ENCODE results near the gene PCDH15.

PCDH15 gene

GRCh38 chr10:54653518-54653917 lies 147.5 kb downstream of the PCDH15 start:
- Histone ChIP-seq H3K4me1 (ENCODE audit: control insufficient read depth, insufficient read depth, low read length) (no peaks in the 10 kb centered on the region), H3K27me3 (ENCODE audit: control insufficient read depth in 1 of 2, insufficient read depth in 2 of 2, low read length in 2 of 2) (no peaks in the 10 kb centered on the region), H3K9ac (ENCODE audit: low read length in 2 of 2) (no peak overlapping the region), H3K27ac (ENCODE audit: low read length) (no peak overlapping the region), H3K4me3 (ENCODE audit: low read length in 2 of 2) (no peak overlapping the region), H3K36me3 (ENCODE audit: control insufficient read depth in 2 of 2, insufficient read depth in 2 of 2, low read length in 2 of 2) (no peaks in the 10 kb centered on the region), H3K9me3 (ENCODE audit: control insufficient read depth in 2 of 2, low read length in 2 of 2) (no peaks in the 10 kb centered on the region)

DNA sequence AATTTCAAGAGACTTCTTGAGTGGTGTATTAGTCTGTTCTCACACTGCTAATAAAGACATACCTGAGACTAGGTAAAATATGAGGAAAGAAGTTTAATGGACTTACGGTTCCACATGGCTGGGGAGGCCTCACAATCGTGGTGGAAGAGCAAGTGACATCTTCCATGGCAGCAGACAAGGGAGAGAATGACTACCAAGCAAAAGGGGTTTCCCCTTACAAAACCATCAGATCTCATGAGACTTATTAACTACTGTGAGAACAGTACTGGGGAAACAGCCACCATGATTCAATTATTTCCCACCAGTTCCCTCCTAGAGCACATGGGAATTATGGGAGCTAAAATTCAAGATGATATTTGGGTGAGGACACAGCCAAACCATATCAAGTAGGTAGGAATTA lies 150.5 kb downstream of the PCDH15 start:
- no peaks in the 10 kb centered on the region for H3K36me3 ChIP-seq (ENCODE audit: control insufficient read depth in 2 of 2, insufficient read depth in 2 of 2, low read length in 2 of 2)
- H3K4me3 ChIP-seq (ENCODE audit: low read length in 2 of 2) = no peak overlapping the region
- H3K27ac ChIP-seq (ENCODE audit: low read length) = no peak overlapping the region
- no peaks in the 10 kb centered on the region for H3K27me3 ChIP-seq (ENCODE audit: control insufficient read depth in 1 of 2, insufficient read depth in 2 of 2, low read length in 2 of 2)
- no peaks in the 10 kb centered on the region for H3K4me1 ChIP-seq (ENCODE audit: control insufficient read depth, insufficient read depth, low read length)
- no peaks in the 10 kb centered on the region for H3K9me3 ChIP-seq (ENCODE audit: control insufficient read depth in 2 of 2, low read length in 2 of 2)
- H3K9ac ChIP-seq (ENCODE audit: low read length in 2 of 2) = no peak overlapping the region

GRCh38 chr10:54622017-54622416 lies 179.0 kb downstream of the PCDH15 start:
- H3K27me3 ChIP-seq (ENCODE audit: control insufficient read depth in 1 of 2, insufficient read depth in 2 of 2, low read length in 2 of 2) = no peaks in the 10 kb centered on the region
- H3K4me3 ChIP-seq (ENCODE audit: low read length in 2 of 2) = no peak overlapping the region
- no peak overlapping the region for H3K27ac ChIP-seq (ENCODE audit: low read length)
- no peaks in the 10 kb centered on the region for H3K4me1 ChIP-seq (ENCODE audit: control insufficient read depth, insufficient read depth, low read length)
- H3K36me3 ChIP-seq (ENCODE audit: control insufficient read depth in 2 of 2, insufficient read depth in 2 of 2, low read length in 2 of 2) = no peaks in the 10 kb centered on the region
- no peaks in the 10 kb centered on the region for H3K9me3 ChIP-seq (ENCODE audit: control insufficient read depth in 2 of 2, low read length in 2 of 2)
- no peak overlapping the region for H3K9ac ChIP-seq (ENCODE audit: low read length in 2 of 2)

GRCh38 chr10:54620352-54620751 lies 180.7 kb downstream of the PCDH15 start:
- Histone ChIP-seq H3K36me3 (ENCODE audit: control insufficient read depth in 2 of 2, insufficient read depth in 2 of 2, low read length in 2 of 2) (no peaks in the 10 kb centered on the region), H3K27ac (ENCODE audit: low read length) (no peak overlapping the region), H3K9me3 (ENCODE audit: control insufficient read depth in 2 of 2, low read length in 2 of 2) (no peaks in the 10 kb centered on the region), H3K9ac (ENCODE audit: low read length in 2 of 2) (no peak overlapping the region), H3K27me3 (ENCODE audit: control insufficient read depth in 1 of 2, insufficient read depth in 2 of 2, low read length in 2 of 2) (no peaks in the 10 kb centered on the region), H3K4me1 (ENCODE audit: control insufficient read depth, insufficient read depth, low read length) (no peaks in the 10 kb centered on the region), H3K4me3 (ENCODE audit: low read length in 2 of 2) (no peak overlapping the region)

- H3K36me3 ChIP-seq (ENCODE audit: control insufficient read depth in 2 of 2, insufficient read depth in 2 of 2, low read length in 2 of 2) = no peaks in the 10 kb centered on the region
- H3K4me3 ChIP-seq (ENCODE audit: low read length in 2 of 2) = no peak overlapping the region
- H3K27me3 ChIP-seq (ENCODE audit: control insufficient read depth in 1 of 2, insufficient read depth in 2 of 2, low read length in 2 of 2) = no peaks in the 10 kb centered on the region
- no peaks in the 10 kb centered on the region for H3K4me1 ChIP-seq (ENCODE audit: control insufficient read depth, insufficient read depth, low read length)
- no peak overlapping the region for H3K9ac ChIP-seq (ENCODE audit: low read length in 2 of 2)
- no peaks in the 10 kb centered on the region for H3K9me3 ChIP-seq (ENCODE audit: control insufficient read depth in 2 of 2, low read length in 2 of 2)
- H3K27ac ChIP-seq (ENCODE audit: low read length) = no peak overlapping the region
Measured at GRCh38 chr10:54614072-54614471, 187.0 kb downstream of the PCDH15 start.

DNA sequence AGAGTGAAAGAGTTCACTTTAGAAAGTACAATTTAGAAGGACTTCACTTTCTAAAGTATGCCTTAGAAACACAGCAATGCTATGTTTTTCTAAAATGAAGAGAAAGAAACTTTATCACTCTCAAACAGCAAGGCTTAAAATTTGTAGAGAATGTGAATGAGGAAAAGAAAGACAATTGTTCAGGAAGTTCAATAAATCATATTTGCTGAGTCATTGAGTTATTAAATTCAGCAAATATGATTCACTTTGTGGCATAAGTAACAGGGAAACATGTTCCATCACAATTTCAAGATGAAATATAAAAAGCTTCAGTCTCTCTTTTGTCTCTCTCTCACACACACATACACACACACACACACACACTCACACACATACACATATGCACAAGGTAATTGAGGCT lies 187.9 kb downstream of the PCDH15 start:
- H3K27ac ChIP-seq (ENCODE audit: low read length) = no peak overlapping the region
- no peaks in the 10 kb centered on the region for H3K36me3 ChIP-seq (ENCODE audit: control insufficient read depth in 2 of 2, insufficient read depth in 2 of 2, low read length in 2 of 2)
- H3K4me1 ChIP-seq (ENCODE audit: control insufficient read depth, insufficient read depth, low read length) = no peaks in the 10 kb centered on the region
- H3K4me3 ChIP-seq (ENCODE audit: low read length in 2 of 2) = no peak overlapping the region
- H3K9ac ChIP-seq (ENCODE audit: low read length in 2 of 2) = no peak overlapping the region
- no peaks in the 10 kb centered on the region for H3K9me3 ChIP-seq (ENCODE audit: control insufficient read depth in 2 of 2, low read length in 2 of 2)
- H3K27me3 ChIP-seq (ENCODE audit: control insufficient read depth in 1 of 2, insufficient read depth in 2 of 2, low read length in 2 of 2) = no peaks in the 10 kb centered on the region

- H3K4me3 ChIP-seq (ENCODE audit: low read length in 2 of 2) = no peak overlapping the region
- H3K27ac ChIP-seq (ENCODE audit: low read length) = no peak overlapping the region
- H3K36me3 ChIP-seq (ENCODE audit: control insufficient read depth in 2 of 2, insufficient read depth in 2 of 2, low read length in 2 of 2) = no peaks in the 10 kb centered on the region
- H3K4me1 ChIP-seq (ENCODE audit: control insufficient read depth, insufficient read depth, low read length) = no peaks in the 10 kb centered on the region
- no peaks in the 10 kb centered on the region for H3K27me3 ChIP-seq (ENCODE audit: control insufficient read depth in 1 of 2, insufficient read depth in 2 of 2, low read length in 2 of 2)
- no peak overlapping the region for H3K9ac ChIP-seq (ENCODE audit: low read length in 2 of 2)
- no peaks in the 10 kb centered on the region for H3K9me3 ChIP-seq (ENCODE audit: control insufficient read depth in 2 of 2, low read length in 2 of 2)
Measured at GRCh38 chr10:54609423-54609822, 191.6 kb downstream of the PCDH15 start.

DNA sequence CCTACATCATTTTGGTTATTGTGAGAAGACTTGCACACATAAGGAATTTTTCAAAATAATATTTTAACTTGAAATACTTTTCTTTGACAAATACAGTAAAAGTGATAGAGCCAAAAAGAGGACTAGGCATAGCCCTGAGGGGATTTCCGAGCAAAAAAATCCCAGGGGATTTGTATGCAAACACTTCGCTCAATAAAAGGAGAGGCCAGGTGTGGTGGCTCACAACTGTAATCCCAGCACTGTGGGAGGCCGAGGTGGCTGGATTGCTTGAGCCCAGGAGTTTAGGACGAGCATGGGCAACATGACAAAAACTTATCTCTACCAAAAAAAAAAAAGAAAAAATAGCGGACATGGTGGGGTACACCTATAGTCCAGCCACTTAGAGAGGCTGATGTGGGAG lies 193.0 kb downstream of the PCDH15 start:
- Histone ChIP-seq H3K27ac (ENCODE audit: low read length) (no peak overlapping the region), H3K4me1 (ENCODE audit: control insufficient read depth, insufficient read depth, low read length) (no peaks in the 10 kb centered on the region), H3K27me3 (ENCODE audit: control insufficient read depth in 1 of 2, insufficient read depth in 2 of 2, low read length in 2 of 2) (no peaks in the 10 kb centered on the region), H3K36me3 (ENCODE audit: control insufficient read depth in 2 of 2, insufficient read depth in 2 of 2, low read length in 2 of 2) (no peaks in the 10 kb centered on the region), H3K9me3 (ENCODE audit: control insufficient read depth in 2 of 2, low read length in 2 of 2) (no peaks in the 10 kb centered on the region), H3K9ac (ENCODE audit: low read length in 2 of 2) (no peak overlapping the region), H3K4me3 (ENCODE audit: low read length in 2 of 2) (no peak overlapping the region)

- Histone ChIP-seq H3K4me1 (ENCODE audit: control insufficient read depth, insufficient read depth, low read length) (no peaks in the 10 kb centered on the region), H3K27ac (ENCODE audit: low read length) (no peak overlapping the region), H3K27me3 (ENCODE audit: control insufficient read depth in 1 of 2, insufficient read depth in 2 of 2, low read length in 2 of 2) (no peaks in the 10 kb centered on the region), H3K9ac (ENCODE audit: low read length in 2 of 2) (no peak overlapping the region), H3K9me3 (ENCODE audit: control insufficient read depth in 2 of 2, low read length in 2 of 2) (peaks cover 0 to 3% of the 10 kb centered on the region in 2 donors), H3K36me3 (ENCODE audit: control insufficient read depth in 2 of 2, insufficient read depth in 2 of 2, low read length in 2 of 2) (no peaks in the 10 kb centered on the region), H3K4me3 (ENCODE audit: low read length in 2 of 2) (no peak overlapping the region)
Measured at GRCh38 chr10:54594289-54594688, 206.7 kb downstream of the PCDH15 start.

- H3K9ac ChIP-seq (ENCODE audit: low read length in 2 of 2) = no peak overlapping the region
- H3K9me3 ChIP-seq (ENCODE audit: control insufficient read depth in 2 of 2, low read length in 2 of 2) = no peaks in the 10 kb centered on the region
- H3K4me3 ChIP-seq (ENCODE audit: low read length in 2 of 2) = no peak overlapping the region
- H3K4me1 ChIP-seq (ENCODE audit: control insufficient read depth, insufficient read depth, low read length) = no peaks in the 10 kb centered on the region
- H3K27ac ChIP-seq (ENCODE audit: low read length) = no peak overlapping the region
- no peaks in the 10 kb centered on the region for H3K36me3 ChIP-seq (ENCODE audit: control insufficient read depth in 2 of 2, insufficient read depth in 2 of 2, low read length in 2 of 2)
- no peaks in the 10 kb centered on the region for H3K27me3 ChIP-seq (ENCODE audit: control insufficient read depth in 1 of 2, insufficient read depth in 2 of 2, low read length in 2 of 2)
Measured at GRCh38 chr10:54587971-54588370, 213.1 kb downstream of the PCDH15 start.

DNA sequence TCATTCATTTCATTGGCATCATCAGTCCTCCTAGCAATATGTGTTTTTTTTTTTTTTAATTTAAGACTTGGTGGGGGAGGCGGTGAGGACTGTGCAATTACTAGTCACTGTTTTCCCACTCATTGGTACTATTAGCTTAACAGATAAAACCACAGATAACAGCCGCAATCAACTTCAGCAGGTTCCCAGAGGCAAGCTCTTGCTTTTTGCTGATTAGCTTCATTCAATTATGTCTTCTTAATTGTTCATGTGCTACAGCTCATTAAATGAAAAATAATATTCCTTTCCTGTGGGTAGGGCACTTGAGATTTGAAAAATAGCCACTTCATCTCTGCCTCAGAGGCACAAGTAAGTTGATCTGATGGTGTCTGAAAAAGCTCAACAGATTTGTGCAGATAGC lies 215.5 kb downstream of the PCDH15 start:
- Histone ChIP-seq H3K36me3 (ENCODE audit: control insufficient read depth in 2 of 2, insufficient read depth in 2 of 2, low read length in 2 of 2) (no peaks in the 10 kb centered on the region), H3K27me3 (ENCODE audit: control insufficient read depth in 1 of 2, insufficient read depth in 2 of 2, low read length in 2 of 2) (no peaks in the 10 kb centered on the region), H3K9me3 (ENCODE audit: control insufficient read depth in 2 of 2, low read length in 2 of 2) (no peaks in the 10 kb centered on the region), H3K9ac (ENCODE audit: low read length in 2 of 2) (no peak overlapping the region), H3K27ac (ENCODE audit: low read length) (no peak overlapping the region), H3K4me3 (ENCODE audit: low read length in 2 of 2) (no peak overlapping the region), H3K4me1 (ENCODE audit: control insufficient read depth, insufficient read depth, low read length) (no peaks in the 10 kb centered on the region)

DNA sequence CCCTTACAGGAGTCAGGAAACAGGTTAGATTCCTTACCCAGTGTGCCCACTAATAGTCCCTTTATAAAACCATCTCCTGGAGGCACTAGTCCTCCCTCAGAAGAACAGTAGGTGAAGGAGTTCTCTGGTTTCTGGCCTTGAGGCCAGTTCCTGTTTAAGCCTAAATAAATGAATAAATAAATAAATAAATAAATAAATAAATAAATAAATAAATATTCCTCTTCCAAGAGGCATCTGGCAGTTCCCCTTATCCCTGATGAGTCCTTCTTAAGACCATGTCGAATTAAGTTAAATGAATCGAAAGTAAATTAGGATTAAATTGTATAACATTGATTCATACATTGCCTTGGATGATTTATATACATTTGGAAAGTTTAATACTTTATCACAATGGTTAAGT lies 223.3 kb downstream of the PCDH15 start:
- H3K27ac ChIP-seq (ENCODE audit: low read length) = no peak overlapping the region
- H3K4me3 ChIP-seq (ENCODE audit: low read length in 2 of 2) = no peak overlapping the region
- H3K27me3 ChIP-seq (ENCODE audit: control insufficient read depth in 1 of 2, insufficient read depth in 2 of 2, low read length in 2 of 2) = no peaks in the 10 kb centered on the region
- H3K9ac ChIP-seq (ENCODE audit: low read length in 2 of 2) = no peak overlapping the region
- H3K4me1 ChIP-seq (ENCODE audit: control insufficient read depth, insufficient read depth, low read length) = no peaks in the 10 kb centered on the region
- H3K36me3 ChIP-seq (ENCODE audit: control insufficient read depth in 2 of 2, insufficient read depth in 2 of 2, low read length in 2 of 2) = no peaks in the 10 kb centered on the region
- no peaks in the 10 kb centered on the region for H3K9me3 ChIP-seq (ENCODE audit: control insufficient read depth in 2 of 2, low read length in 2 of 2)

Measured in stomach smooth muscle (tissue), 2 donors.